SHP77 (cell line): Measurements from ENCODE around the gene KIAA1958.
"Not testable (repeated sequence)": the region's sequence is repeated elsewhere in the genome, so short reads cannot be mapped to it uniquely, and the experiment has no call there.

Experiments used
- DNase-seq, 2 experiments: peaks; one replicate each; lab custom pipeline; 2025; lab: John Stamatoyannopoulos, UW

KIAA1958 gene

DNA sequence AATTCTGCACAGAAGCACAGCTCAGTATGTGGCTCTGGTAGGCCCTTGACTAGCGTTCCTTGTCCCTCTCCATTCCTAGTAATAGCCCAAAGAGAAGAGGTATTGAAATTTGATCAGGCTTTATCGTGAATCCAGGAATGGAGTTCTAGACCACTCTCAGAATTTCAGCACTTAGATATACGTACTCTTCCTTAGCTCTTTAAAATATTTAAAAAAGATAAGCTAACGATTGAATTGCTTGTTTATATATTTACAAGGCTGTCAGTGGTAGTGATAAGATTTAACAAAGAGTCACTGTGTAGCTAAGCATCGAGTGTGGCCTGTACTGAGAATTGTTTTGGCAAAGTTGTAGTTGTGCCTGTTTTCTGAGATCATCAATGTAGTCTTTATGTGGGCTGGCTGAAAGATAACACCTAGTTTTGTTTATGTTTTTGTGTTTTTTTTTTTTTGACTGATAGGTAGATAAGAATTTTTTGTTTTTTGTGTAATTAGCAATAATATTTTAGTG lies 2.5 kb downstream of the KIAA1958 start:
- peak in 1 of 2 experiments; percentile 6 for DNase-seq

- no peak for DNase-seq
Measured at GRCh38 chr9:112489876-112490666, 3.4 kb downstream of the KIAA1958 start.

DNA sequence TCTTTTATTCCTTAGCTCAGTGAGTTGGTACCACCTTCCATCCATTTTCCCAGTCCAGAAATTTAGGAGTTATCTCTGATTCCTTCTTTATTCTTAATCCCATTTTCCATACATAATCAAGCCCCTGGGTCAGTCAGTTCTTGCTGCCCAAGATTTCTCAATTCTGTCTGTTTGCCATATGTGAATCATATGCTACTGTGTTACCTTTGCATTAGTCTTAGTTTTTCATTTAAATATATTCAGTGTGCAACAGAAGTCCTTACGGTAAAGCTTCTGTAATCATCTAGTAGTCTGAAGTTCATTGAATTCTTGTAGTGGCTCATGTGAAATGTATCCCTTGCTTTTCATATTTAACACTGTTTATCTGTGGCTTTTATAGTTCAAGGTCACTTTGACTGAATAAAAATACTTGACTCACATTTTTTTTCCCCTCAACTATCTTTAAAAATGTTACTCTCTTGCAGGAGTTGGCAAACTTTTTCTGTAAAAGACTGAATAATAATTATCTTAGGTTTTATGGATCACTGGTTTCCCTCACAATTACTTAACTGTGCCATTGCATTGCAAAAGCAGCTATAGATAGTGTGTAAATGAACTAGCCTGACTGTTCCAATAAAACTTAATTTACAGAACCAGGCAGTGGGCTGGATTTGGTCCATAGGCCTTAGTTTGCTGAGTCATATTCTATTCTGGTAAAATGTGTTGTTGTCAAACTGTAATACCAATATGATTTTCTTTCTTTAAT lies 6.9 kb downstream of the KIAA1958 start:
- DNase-seq: no peak

GRCh38 chr9:112494153-112494552 lies 7.5 kb downstream of the KIAA1958 start:
- no peak for DNase-seq

GRCh38 chr9:112495614-112496013 lies 9.0 kb downstream of the KIAA1958 start:
- no peak for DNase-seq

DNA sequence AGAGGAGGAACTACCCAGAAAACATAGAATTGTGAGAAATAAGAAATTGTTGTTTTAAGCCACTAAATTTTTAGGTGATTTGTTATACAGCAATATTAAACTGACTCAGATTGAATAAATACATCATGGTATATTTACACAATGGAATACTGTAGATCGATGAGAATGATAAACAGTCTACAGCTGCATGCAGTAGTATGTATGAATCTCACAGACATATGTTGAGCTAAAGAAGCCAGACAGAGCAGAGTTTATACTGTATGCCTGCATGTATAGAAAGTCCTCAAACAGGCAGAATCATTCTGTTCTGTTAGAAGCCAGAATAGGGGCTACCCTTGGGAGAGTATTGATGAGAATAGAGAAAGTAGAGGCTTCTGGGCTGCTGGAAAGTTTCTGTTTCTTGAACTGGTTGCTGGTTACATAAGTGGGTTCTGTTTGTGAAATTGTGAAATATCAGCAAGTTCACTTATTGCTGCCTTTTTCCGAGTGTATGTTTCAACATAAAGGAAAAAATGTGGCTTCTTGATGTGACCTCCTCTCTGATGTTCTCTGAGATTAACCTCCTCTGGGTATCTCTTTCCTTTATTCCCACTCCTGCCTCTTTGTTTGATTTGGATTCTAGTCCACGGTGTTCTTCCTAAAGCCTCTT lies 9.6 kb downstream of the KIAA1958 start:
- DNase-seq: no peak

- no peak for DNase-seq
Measured at GRCh38 chr9:112500842-112501241, 14.2 kb downstream of the KIAA1958 start.

GRCh38 chr9:112501287-112501686 lies 14.7 kb downstream of the KIAA1958 start:
- DNase-seq: no peak

DNA sequence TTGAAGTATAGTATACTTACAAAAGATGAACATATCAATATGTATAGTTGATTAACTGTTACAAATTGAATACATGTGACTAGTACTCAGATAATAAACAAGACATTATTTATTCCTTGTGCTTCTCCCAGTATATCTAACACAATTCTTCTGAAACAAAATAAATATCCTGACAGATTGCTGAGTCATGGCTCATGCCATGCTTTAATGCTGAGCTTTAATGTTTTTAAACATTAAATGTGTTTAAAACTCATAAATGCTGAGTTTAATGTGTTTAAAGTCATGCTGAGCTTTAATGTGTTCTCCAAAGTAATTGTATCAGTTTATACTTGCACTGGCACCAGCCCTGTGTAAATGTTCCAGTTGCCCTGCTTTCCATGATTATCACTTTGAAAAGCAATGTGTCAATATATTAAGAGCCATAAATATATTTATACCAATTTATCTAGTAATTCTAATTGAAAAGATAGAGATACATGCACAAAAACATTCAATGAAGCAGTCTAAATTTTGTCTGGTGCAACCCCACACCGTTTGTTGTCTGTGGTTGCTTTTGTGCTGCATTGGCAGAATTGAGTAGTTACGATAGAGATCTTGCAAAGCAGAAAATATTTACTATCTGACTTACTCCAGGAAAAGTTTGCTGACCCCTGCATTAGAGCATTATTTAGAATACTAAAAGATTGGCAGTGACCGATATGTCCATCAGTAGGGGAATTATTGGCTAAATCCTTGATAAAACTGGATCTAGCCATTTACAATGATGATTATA lies 15.7 kb downstream of the KIAA1958 start:
- DNase-seq: no peak

DNA sequence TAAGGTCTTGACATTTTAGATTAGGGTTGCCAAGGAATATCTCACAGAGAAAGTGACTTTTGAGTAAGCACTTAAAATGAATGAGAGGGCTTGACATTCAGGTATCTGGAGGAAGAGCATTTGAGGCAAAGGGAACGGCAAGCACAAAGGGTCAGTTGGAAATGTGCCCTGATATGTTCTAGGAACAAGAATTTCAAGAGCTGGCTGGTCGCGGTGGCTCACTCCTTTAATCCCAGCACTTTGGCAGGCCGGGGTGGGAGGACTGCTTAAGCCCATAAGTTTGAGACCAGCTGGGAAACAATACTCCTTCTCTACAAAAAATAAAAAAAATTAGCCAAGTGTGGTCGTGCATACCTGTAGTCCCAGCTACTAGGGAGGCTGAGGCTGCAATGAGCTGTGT lies 16.5 kb downstream of the KIAA1958 start:
- DNase-seq: no peak

DNA sequence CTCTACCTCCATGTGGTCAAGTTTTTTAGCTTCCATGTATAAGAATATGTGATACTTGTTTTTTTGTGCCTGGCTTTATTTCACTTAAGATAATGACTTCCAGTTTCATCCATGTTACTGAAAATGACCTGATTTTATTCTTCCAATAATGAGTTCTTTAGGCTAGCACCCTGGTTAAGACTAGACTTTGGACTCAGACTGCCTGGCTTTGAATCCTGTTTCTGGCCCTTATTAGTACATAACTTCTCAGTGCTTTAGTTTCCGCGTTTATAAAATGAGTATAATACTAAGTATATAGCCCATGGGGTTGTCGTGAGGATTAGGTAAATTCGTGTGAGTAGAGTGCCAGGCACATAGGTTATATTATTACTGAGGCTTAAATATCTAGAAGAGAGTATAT lies 18.5 kb downstream of the KIAA1958 start:
- no peak for DNase-seq

DNA sequence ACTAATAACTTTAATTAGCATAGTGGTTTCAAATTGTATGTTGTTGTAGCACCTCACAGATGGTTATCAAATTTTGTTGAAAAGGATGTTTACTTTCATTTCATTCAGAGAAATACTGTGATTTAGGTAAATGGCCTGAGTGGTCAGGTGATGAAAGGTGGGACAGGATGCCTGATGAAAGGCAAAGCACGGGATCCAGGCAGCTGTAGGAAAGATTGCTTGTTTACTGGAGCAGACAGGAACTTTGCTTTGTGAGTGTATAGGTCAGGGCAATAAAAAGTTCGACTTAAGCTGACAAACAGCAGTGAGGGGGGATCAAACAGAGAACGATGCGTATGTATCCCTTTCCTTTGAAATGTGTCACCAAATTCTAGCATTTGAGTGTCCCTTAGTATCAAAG lies 19.0 kb downstream of the KIAA1958 start:
- DNase-seq: no peak

DNA sequence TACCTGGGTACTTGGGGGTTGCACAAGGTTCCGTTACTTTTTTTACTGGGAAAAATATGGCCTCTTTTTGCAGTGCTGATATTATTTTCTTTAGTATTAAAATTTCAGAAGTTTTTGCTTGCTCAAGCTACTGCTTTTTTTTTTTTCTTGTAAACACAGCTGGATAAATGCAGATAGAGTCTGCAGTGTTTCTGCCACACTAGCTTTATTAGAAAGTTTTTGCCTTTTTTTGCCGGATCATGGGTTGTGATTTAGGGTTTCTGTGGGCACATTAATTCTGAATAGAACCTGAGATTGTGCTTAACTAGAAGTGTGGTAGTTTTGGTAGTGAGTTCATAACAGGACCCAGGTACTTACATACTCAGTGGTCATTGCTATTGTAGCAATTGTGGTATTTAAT lies 19.9 kb downstream of the KIAA1958 start:
- DNase-seq: no peak

- DNase-seq: no peak
Measured at GRCh38 chr9:112507001-112507680, 20.5 kb downstream of the KIAA1958 start.

DNA sequence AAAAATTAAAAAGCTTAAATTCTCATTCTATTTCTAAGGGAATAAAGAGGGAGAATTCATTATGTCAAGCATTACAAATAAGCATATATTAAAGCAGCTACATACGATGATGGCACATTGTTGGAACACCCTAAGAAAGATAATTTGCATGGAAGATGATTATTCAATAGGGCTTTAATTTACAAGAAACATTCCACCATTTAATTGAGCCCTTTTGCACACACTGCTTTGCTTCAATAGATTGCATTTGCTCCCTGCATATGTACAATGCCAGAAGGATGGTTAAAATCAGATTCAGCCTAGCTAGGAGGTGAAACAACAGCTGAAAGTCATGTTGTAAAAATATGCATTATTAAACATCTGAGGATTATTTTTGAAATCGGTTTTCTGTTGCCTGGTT lies 21.8 kb downstream of the KIAA1958 start:
- no peak for DNase-seq

GRCh38 chr9:112512377-112512776 lies 25.8 kb downstream of the KIAA1958 start:
- DNase-seq: not testable (repeated sequence)

DNA sequence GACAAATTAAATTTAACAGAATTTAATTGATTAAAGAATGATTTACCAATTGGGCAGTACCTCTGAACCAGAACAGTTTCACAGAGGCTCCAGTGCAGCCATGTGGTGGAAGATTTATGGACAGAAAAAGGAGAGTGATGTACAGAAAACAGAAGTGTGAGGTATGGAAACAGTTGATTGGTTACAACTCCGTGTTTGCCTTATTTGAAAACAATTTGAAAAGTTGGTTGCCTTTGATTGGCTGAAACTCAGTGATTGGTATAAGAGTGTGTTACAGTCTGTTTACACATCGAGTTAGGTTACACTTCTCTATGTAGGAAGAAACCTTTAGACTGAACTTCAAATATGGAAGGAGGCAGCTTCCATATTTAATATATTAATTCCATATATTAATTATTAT lies 30.1 kb downstream of the KIAA1958 start:
- no peak for DNase-seq

- no peak for DNase-seq
Measured at GRCh38 chr9:112520069-112520468, 33.4 kb downstream of the KIAA1958 start.

GRCh38 chr9:112520656-112521055 lies 34.0 kb downstream of the KIAA1958 start:
- DNase-seq: no peak

DNA sequence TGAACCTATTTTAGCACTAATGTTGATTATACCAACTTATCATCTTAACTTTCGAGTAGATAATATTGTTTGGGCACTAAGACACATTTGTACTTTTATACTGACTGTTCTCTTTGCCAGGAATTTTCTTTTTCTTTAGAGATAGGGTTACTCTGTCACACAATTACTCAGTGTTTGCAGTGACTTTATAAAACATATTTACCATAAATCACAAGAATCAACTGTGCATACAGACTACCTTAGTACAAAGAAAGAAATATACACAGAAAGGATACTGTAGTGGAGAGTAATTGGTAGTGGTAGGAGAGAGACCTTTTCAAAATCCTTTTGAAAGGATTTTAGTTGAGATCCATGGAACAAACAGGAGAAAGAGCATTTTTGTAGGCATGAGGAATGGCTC lies 40.3 kb downstream of the KIAA1958 start:
- DNase-seq: no peak

- DNase-seq: no peak
Measured at GRCh38 chr9:112527959-112528358, 41.3 kb downstream of the KIAA1958 start.
